ENCODE data around the gene TNIP1. TPM values are rescaled to one million over a fixed set of nuclear protein-coding genes. Genes with fewer than 3 reads are reported as not detected.

TNIP1 gene, protein sequence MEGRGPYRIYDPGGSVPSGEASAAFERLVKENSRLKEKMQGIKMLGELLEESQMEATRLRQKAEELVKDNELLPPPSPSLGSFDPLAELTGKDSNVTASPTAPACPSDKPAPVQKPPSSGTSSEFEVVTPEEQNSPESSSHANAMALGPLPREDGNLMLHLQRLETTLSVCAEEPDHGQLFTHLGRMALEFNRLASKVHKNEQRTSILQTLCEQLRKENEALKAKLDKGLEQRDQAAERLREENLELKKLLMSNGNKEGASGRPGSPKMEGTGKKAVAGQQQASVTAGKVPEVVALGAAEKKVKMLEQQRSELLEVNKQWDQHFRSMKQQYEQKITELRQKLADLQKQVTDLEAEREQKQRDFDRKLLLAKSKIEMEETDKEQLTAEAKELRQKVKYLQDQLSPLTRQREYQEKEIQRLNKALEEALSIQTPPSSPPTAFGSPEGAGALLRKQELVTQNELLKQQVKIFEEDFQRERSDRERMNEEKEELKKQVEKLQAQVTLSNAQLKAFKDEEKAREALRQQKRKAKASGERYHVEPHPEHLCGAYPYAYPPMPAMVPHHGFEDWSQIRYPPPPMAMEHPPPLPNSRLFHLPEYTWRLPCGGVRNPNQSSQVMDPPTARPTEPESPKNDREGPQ
- total RNA-seq (2014; rRNA removed) = 151 and 186 TPM in 2 replicates
- polyA plus RNA-seq (2012) = 248 TPM

- peak; percentile 85 for DNase-seq (ENCODE audit: low read depth)
Observed at GRCh38 chr5:151080613-151081430, at the start of gene TNIP1. TNIP1 (minus strand) TSS chr5:151081034; CDS start chr5:151065095, 15,939 bp downstream.

GRCh38 chr5:151130235-151130921 is 49.5 kb upstream of the TNIP1 start:
- no peak for DNase-seq (ENCODE audit: low read depth)

DNA sequence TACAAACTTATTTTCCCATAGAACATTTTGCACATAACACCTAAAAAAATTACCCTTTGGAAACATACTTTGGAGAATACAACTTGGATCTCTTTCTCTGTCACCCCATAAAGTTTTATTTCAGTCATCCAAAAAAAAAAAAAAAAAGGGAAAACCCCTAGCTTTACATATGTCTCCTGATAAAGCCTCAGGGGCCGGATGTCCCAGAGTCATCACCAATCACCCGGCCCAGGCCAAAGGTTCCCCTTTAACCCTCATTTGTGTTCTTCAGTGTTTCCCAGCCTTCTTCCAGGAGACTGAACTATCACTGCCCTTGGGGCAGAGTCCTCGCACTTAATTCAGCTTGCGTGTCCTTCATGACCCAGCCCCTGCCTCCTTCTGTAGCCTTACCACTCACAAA is 48.0 kb upstream of the TNIP1 start:
- no peak for DNase-seq (ENCODE audit: low read depth)

DNA sequence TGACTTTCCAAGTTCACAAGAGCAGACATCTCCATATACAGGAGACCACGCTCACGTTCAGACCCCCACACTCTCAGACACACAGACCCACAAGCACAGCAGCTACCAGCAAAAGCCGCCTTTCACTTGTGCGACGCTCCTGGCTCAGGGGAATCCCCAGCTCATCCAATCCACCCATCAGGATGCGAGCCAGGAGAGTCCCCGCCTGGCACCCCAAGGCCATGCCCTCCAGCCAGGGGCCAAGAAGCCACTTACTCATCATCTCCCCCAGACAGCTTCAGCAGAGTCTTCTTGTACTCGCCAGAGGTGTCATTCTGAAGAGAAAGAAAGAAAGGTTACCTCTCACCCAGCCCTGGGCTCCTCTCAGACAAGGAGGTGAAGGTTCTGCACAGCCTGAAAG is 47.1 kb upstream of the TNIP1 start:
- no peak for DNase-seq (ENCODE audit: low read depth)

GRCh38 chr5:151126199-151126645 is 45.4 kb upstream of the TNIP1 start:
- DNase-seq (ENCODE audit: low read depth) = peak; percentile 86

DNA sequence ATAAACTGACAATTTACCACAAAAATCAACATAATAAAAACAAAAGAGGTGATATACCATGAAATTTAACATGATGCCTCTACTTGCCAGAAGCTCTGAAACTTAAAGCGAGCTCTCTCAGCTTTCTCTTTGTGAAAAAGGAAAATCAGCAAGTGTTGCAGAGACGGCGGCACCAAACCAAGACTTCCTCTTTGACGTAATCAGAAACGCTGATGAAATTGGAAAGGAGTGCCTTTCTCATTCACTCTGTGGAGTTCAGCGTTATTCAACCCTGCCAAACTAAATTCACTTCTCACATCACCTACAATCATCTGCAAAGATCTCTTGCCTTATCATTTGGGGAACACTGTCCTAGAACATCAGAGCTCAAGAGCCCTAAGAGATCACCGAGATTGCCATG is 44.6 kb upstream of the TNIP1 start:
- DNase-seq (ENCODE audit: low read depth) = no peak

DNA sequence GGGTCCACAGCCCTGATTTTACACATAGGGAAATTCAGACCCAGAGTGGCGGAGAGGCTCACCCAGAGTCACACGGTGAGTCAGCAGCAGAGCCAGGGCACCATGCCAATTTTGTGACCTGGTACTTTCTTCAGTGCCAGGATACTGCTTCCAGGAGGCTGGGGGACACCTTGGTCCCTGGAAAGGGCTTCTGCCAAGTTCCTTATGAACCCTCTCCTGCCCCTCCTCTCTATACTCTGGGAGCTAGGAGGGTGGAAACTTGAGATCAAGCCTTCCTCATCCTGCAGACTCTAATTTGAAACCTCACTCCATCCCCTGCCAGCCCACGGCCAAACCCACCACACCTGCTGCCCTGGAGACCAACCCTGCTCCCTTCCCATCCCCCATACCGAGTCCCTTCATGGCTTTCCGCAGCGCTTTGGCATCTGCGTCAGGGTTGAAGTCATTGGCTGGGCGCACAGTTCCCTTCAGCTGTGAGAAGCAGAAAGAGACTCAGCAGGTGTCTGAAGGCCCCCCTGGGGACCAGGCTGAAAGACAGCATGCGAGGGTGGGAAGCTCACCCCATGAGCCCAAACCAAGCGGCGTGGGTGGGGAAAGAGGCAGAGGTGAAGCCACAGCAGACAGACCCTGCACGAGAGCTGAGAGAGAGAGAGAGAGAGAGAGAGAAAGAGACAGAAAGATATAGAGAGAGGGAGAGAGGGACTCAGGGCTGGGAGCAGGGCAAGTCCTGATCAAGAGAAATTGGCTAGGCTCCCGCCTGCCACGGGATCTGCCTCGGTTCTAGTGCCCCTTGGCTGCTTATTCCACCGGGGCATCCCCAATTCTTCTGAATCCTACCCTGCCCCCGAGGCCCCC is 43.3 kb upstream of the TNIP1 start:
- peak; percentile 38 for DNase-seq (ENCODE audit: low read depth)

- no peak for DNase-seq (ENCODE audit: low read depth)
Observed at GRCh38 chr5:151122828-151123227, 42.0 kb upstream of the TNIP1 start.

- DNase-seq (ENCODE audit: low read depth) = no peak
Observed at GRCh38 chr5:151121665-151122064, 40.8 kb upstream of the TNIP1 start.

DNA sequence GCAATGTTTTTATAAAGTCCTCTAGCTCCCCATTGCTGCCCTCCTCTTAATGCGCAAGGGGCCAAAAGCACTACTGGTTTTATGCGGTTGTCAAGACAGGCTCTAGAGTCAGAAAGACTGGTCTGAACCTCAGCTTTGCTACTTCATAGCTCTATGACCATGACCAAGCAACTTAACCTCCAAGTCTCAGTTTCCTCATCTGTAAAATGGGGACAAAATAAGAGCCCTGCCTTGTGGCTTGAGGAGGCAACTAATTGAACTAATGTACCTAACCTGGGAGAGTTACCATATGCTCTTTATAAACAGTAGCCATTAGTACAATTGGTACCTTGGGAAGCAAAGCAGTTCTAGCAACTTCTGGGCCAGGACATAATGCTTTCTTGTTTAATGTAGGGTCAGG is 40.3 kb upstream of the TNIP1 start:
- DNase-seq (ENCODE audit: low read depth) = no peak

DNA sequence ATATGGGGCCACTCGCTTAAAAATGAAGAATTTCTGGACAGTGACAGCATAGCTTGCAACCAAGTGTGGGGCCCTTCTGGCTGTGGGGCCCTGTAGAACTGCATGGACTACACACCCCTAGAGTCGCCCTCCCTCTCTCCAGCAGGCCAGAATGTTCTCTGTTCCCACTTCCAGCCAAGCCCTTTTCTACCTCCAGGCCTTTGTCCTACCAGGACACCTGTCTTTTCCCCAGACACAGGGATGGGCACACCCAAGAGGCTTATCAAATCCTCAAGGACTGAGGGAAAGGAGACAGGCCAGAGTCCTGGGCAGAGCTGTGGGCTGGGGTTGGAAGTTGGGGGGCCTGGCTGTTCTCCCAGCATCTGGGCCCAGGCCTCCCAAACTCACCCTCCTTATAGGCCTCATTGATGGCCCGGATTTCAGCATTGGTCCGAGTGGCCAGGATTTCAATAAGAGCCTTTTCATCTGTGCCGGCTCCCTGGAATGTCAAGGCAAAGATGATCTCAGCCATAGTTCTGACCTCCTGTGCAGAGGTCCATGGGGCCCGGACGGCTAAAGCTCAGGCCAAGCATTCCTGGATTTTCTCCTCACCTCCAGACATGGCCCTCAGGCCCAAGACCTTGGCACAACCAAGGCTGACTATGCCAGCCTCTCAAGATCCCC is 38.2 kb upstream of the TNIP1 start:
- DNase-seq (ENCODE audit: low read depth) = no peak

DNA sequence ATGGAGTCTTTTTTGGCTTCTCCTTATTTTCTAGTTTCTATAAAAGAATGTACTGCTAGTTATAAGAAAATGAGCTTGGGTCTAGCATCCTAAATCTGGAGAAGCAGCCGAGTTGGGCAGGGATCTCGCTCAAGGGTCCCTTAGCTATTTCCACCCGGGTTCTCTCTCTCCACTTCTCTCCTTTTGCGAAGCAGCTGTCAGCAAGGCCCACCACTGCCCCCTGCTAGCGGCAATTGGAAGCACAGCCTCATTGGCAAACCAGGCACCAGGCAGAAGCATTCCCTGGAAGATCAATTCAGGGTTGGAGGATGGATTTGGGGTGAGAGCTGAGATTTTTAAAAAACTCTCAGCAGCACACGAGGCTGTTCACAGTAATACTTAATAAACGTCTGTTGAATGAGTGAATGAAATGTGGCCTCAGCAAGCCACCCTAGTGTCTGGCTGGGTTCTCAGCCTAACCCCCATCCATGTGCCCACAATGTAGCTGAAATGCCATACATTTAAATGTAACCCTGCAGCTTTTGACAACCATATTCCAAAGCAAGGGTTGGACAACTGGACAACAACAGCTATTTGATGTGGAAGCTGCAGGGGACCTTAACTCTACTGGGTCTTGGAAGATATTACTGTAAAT is 34.6 kb upstream of the TNIP1 start:
- peak; percentile 59 for DNase-seq (ENCODE audit: low read depth)

GRCh38 chr5:151113651-151114050 is 32.8 kb upstream of the TNIP1 start:
- DNase-seq (ENCODE audit: low read depth) = no peak

DNA sequence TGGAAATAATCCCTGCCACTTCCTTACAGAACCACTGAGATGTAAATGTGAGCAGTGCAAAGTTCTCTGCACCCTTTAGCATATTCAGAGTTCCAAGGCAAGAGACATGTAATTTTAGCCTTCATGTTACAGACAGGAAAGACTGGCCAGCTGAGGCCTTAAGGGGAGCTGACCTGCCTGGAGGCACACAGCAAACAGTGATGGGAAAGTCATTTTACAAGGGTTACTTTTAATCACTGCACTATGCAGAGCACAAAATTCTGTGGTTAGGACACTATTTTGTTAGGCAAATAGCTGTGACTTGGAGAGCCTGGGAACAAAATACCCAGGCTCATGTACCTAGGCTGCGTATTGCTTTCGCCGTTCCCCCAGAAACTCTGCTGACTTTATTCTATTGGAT is 30.2 kb upstream of the TNIP1 start:
- no peak for DNase-seq (ENCODE audit: low read depth)

- no peak for DNase-seq (ENCODE audit: low read depth)
Observed at GRCh38 chr5:151110122-151110681, 29.4 kb upstream of the TNIP1 start.

- DNase-seq (ENCODE audit: low read depth) = no peak
Observed at GRCh38 chr5:151108566-151108965, 27.7 kb upstream of the TNIP1 start.

DNA sequence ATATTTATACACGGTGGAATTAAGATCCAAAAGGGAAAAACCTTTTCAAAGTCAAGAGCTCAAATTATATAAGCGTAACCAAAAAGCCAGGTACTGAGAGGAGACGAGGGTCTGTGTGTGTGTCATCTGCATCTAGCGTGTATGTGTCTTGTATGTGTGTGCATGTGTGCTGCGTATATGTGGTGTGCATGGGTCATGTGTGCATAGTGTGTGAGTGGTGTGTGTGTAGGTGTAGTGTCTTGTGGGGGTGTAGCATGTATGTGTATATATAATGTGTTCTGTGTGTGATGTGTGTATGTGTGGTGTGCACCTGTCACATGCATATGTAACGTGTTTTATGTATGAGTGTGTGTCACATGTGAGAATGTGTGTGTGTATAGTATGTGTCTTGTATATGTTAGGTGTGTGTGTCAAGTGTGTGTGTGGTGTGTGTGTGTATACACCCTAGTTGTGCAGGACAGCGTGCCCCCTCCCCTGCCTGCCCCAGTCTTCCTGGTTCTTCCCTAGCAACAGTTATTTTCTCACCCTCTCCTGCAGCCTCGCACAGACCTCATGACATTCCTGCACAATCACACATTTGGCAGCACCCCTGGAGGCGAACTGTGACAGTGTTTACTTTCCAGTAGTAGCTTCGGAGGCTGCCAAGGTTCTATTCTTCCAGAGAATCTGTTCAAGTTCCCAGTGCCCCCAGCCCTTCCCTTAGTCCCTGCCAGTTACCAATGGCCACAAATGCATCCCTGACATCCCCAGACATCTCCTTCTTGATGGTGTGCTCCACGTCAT is 27.1 kb upstream of the TNIP1 start:
- no peak for DNase-seq (ENCODE audit: low read depth)

- DNase-seq (ENCODE audit: low read depth) = no peak
Observed at GRCh38 chr5:151107084-151107483, 26.2 kb upstream of the TNIP1 start.

Data from LHCN-M2 (cell line).